Anterior cingulate cortex (tissue), 58 donors: ENCODE data around the gene ZNF516.
A peak's percentile ranks its signal among the peaks of the same experiment; 100 is the strongest.

Experiments
- DNase-seq, 58 donors: peaks; one replicate each; lab custom pipeline; 2025; lab: John Stamatoyannopoulos, UW

Gene ZNF516

GRCh38 chr18:76356666-76357065, 138.4 kb downstream of the ZNF516 start:
- no peak for DNase-seq

- no peak for DNase-seq
Observed at GRCh38 chr18:76354348-76354747, 140.7 kb downstream of the ZNF516 start.

- DNase-seq = no peak
Observed at GRCh38 chr18:76353500-76353899, 141.5 kb downstream of the ZNF516 start.

GRCh38 chr18:76353046-76353445, 142.0 kb downstream of the ZNF516 start:
- DNase-seq = no peak

- peak in 10 of 58 donors; percentile 15 to 50 (median 32) for DNase-seq
Observed at GRCh38 chr18:76351961-76352581, 143.0 kb downstream of the ZNF516 start.

GRCh38 chr18:76350134-76351025, 144.7 kb downstream of the ZNF516 start:
- DNase-seq = no peak

GRCh38 chr18:76349067-76349715, 145.9 kb downstream of the ZNF516 start:
- DNase-seq = peak in 46 of 58 donors; percentile 18 to 78 (median 49)

GRCh38 chr18:76348267-76349066, 146.6 kb downstream of the ZNF516 start:
- DNase-seq = peak in 4 of 58 donors; percentile 26 to 72 (median 48)

- no peak for DNase-seq
Observed at GRCh38 chr18:76347341-76347740, 147.7 kb downstream of the ZNF516 start.

GRCh38 chr18:76346490-76347130, 148.4 kb downstream of the ZNF516 start:
- DNase-seq = no peak

GRCh38 chr18:76345901-76346300, 149.1 kb downstream of the ZNF516 start:
- DNase-seq = no peak

GRCh38 chr18:76343938-76344569, 151.0 kb downstream of the ZNF516 start:
- no peak for DNase-seq

- no peak for DNase-seq
Observed at GRCh38 chr18:76340410-76340809, 154.6 kb downstream of the ZNF516 start.

GRCh38 chr18:76339246-76339620, 155.8 kb downstream of the ZNF516 start:
- DNase-seq = no peak

- DNase-seq = no peak
Observed at GRCh38 chr18:76338619-76339245, 156.3 kb downstream of the ZNF516 start.

- DNase-seq = no peak
Observed at GRCh38 chr18:76338088-76338487, 157.0 kb downstream of the ZNF516 start.

- DNase-seq = no peak
Observed at GRCh38 chr18:76335859-76336640, 159.0 kb downstream of the ZNF516 start.

- no peak for DNase-seq
Observed at GRCh38 chr18:76328140-76328539, 166.9 kb downstream of the ZNF516 start.
